NCI-H1694 (cell line): Measurements from ENCODE around the gene B4GALT5.
"Not testable (repeated sequence)": the region's sequence is repeated elsewhere in the genome, so short reads cannot be mapped to it uniquely, and the experiment has no call there.

Experiments
- DNase-seq: peaks from one replicate; lab custom pipeline; 2025; lab: John Stamatoyannopoulos, UW

Gene B4GALT5

DNA sequence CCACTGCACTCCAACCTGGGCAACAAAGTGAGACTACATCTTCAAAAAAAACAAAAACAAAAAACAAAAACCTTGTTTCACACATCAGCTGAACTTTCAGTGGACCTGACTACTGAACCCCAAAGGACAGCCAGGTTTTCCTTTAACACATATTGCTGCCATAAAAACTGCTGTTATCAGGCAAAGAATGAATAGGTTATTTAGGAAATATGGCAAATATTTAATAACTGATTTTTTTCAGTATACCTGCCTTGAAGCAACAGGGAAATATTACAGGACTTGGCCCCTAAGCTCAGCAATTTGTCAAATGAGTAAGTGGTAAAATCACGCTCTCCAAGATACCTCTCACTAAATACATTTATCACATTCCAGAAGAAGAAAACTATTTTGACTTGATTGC is 34.0 kb downstream of the B4GALT5 start:
- DNase-seq, result no peak

DNA sequence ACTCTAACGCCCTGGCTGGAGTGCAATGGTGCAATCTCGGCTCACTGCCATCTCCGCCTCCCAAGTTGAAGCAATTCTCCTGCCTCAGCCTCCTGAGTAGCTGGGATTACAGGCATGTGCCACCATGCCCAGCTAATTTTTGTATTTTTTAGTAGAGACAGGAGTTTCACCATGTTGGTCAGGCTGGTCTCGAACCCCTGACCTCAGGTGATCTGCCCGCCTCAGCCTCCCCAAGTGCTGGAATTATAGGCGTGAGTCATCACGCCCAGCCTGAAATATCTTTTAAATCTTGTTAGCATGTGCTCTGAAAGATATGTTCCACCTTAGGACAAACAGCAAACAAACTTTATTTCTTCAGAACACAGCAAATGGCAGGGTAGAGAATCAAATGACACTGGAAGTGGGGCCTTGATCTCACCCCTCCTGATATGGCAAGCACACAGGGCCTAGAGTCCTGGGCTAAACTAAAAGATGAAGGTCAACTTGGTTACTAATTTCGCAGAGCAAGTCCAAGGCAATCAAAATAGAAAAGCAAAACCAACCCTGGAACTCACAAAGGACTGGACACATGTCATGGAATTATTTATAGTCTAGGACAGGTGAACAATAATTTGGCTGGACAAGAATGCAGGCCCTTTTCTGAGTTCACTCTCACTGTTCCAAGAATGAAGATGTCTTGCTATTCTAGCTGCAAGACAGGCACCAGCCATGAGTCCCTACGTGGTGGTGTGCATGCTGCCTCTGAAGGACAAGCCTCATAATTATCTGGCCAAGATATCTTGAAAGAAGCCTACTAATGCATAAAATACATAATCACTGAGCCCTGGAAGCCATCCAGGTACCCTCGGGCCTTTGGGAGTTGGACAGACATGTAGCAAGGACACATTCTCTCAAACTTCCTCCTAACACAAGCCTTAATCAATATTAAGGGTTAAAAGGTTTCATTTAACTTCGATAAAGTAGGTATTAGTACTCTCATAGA is 35.6 kb downstream of the B4GALT5 start:
- no peak for DNase-seq

DNA sequence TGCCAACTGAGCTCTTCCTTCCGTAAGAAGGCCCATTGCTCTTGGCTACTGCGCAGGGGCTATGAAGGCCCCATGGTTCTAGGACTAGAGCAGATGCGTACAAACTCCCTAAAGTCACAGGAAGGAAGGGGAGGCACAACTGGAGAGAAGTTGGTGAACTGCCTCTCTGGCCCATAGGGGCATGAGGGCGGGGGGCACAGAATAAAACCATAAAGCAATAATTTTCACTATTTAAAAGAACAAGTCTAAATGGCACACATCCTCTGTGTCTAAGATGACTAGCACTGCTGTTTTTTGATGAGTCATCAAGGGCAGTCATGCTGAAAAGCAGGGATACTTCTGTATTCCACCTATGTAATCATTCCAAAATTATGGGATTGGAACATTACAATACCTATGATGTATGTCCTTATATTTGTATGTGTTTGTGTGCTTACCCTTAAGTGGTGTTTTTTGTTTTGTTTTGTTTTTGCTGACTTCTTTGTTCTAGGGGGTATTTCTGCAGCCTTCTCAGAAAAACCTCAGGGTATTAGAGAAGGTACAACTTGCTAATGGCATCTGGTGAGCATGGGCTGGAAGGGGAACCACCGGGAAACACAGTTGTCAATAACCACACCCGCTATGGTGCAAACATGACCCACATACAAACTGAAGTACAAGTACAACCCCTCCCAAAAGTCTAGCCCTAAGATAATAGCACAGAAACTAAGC is 36.9 kb downstream of the B4GALT5 start:
- no peak for DNase-seq

DNA sequence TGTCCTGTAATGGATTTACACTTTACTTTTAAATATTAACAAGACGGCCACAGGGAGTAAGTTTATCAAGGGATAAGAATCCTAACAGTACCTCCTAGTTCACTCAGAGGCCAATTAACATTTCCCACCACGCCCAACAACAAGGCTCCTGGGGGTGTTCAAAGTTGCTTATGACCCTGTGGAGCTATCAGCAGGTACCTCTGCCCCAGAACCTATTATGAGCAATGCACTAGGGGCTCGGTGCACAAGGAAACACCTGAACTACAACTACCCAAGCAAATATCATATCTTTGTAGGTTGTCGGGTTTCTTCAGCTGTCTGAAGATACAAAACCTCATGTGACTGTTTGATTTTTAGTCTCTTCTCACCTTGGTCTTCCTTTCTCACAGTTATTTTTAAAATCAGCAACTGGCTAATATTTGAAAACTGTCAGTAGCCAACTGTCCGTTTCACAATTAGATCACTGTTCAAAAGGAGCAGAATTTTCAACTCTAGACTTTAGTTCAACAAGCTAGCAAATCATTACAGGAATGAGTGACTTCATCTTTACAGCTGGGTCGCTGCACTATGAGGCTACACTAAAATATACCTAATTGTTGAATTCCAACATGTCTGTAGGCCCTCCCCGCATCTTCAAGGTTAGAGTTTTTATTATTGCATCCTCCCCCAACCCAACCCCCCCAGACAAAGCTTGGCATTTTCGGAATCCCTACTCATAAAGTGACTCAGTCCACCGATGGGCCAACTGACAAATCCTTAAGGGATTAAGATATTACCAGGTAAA is 38.1 kb downstream of the B4GALT5 start:
- DNase-seq, result no peak

DNA sequence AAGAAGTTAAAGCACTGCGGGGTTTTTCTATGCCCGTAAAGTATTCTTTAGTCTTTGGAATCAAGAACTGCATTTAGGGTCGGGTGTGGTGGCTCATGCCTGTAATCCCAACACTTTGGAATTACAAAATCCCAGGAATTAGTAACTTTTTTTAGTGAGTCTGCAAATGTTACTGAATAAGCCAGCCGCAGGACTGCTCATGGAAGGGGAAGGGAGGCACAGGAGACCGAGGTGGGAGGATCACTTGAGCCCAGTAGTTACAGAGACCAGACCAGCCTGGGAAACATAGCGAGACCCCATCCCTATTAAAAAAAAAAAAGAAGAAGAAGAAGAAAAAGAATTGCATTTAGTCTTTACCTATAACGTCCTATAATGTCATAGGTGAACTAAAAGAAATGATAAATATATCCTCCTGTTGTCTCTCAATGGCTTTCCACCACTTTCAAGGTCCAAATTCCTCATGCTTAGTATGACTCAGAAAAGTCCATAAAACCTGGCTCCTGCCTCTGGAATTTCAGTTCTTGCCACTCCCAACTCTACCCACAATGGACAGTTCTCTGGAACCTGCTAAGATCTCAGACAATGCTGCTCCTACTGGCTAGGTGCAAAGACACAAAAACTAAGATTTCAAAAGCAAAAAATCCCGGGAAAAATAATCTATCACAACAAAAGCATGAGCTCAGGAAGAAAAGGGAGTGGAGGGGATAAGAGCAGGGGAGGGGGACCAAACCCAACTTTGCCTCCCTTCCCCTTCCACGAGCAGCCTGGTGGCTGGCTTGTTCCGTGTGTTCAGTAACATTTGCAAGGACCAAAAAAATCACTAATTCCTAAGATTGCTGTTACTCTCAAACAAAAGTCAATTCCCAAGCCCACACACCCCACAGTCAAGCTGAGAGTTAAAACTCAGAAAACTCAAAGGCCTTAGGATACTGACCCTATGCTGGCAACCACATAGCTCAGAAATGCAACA is 39.0 kb downstream of the B4GALT5 start:
- DNase-seq, result no peak

DNA sequence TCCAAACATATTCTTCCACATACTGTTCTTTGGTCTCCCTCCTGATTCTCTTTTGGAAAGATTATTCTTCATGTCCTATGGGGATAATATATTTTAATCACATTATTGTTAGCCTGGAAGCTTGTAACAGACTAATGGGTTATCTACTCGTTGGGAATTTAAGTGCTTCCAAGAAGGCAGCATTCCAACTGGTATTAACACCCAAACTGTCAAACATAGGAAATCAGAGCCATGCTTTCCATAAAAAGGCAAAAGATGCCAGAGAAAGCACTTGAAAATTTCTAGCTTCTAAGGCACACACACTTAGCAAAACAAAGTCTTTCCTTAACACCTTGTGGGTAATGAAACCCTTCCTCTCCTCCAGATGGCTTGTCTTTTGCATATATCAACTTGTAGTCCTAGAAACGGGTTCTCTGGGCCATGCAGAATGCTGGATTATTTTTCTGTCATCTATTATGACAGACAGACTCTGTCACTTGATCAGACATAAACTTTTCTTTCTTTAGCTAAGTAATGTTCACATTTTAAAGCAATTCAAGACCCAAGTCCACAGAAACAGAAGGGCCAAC is 41.5 kb downstream of the B4GALT5 start:
- no peak for DNase-seq

DNA sequence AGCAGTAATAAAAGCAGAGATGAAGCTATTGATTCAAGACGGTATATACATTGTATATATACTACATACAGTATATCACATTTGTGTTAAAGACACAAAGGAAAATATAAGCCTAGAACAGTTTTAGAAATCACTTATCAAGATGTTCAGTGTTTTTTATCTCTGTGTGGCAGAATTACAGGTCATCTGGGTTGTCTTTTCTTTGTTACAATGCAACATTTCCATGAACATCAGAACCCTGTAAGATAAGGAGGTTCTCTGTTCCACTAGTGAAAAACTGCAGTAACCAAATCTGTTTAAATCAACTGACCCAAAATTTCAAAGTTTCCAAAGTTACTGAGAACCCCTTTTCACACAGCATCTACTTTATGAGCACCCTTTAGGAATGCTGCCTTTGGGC is 42.2 kb downstream of the B4GALT5 start:
- no peak for DNase-seq

DNA sequence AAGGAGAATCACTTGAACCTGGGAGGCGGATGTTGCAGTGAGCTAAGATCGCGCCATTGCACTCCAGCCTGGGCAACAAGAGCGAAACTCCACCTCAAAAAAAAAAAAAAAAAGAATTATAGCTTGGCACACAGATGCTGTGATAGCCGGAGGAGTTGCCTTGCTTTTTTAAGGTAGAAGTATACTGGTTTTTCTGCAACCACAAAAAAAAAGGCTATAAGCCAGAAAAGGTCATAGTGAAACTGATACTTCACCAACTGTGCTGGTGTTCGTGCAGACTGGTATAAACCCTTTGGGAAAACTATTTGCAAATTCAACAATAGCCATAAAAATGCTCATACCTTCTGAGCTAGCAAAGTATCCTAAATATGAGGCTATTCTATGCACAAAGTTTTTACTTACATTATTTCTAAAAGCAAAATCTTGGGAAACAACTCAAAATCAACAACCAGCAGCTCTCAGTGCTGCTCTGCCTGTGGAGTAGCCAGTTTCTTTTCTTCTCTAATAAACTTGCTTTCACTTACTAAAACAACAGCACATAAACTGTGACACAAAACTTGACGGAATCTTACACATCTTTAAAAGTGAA is 44.0 kb downstream of the B4GALT5 start:
- DNase-seq, result no peak

DNA sequence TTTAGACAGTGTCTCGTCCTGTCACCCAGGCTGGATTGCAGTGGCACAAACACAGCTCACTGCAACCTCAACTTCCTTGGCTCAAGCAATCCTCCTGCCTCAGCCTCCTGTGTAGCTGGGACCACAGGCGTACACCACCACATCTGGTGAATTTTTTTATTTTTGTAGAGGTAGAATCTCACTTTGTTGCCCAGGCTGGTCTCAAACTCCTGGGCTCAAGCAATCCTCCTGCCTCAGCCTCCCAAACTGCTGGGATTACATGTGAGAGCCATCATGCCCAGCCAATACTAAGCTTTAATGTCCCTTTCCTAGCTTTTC is 44.8 kb downstream of the B4GALT5 start:
- DNase-seq, result not testable (repeated sequence)

DNA sequence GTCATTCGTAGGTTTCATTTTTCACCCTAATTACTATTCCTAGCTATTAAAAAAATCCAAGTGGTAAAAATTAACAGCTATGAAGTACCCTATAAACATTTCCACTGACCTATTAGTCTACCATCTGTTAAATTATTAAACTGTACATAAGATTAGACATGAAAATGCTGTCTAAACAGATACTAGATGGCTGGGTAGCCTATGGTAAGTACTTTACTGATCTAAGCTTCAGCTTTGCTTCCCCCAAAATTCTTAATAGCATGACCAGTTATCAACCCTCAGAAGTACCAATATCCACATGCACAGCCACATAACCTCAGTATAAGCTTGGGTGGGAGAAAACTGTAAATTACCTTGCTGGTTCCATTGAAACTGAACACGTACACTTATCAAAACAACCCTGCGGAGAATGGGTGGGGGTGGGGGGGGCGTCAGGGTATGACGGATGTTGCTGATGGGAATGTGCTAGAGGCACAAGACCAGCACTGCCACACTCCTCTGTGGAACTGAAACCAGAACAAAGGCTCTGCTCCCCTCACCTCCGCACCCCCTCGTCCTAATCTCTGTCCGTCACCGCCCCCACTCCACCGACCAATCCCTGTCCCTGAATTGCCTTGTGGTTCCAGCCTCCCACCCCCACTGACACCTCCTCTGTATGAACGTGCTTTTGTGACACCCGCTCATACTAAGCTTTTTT is 45.3 kb downstream of the B4GALT5 start:
- DNase-seq, result no peak

DNA sequence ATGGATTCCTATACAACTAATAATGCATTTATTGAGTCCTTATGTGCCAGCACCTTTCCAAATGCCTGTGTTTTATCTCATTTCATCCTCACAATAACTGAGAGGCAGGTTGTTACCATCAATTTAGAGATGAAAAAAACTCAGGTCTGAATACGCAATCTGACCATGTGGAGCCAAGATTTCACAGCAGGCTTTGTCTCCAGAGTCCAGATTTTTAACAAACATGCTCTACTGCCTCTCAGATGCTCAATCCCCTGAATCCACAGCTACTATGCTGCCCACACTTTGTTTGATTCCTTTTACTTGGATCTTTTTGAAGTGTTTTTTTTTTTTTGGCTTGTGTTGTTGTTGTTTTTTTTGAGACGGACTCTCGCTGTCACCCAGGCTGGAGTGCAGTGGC is 46.8 kb downstream of the B4GALT5 start:
- no peak for DNase-seq

DNA sequence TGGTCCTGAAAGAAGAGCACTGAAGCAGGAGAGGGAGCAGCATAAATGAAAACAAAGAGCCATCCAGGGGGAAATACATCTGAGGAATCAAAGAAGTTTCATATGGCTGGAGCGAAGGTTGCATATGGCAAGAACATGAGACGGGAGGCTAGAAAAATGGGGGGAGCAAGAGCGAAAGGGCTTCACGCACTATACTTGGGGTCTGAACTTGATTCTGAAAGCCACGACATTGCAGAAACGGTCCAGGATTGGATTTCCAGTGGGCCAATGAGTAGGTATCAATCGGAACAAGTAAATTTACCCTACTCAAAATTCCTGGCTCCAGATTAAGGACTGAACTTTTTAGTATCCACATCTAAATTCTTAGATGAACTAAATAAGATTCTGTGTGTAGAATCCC is 47.9 kb downstream of the B4GALT5 start:
- no peak for DNase-seq

DNA sequence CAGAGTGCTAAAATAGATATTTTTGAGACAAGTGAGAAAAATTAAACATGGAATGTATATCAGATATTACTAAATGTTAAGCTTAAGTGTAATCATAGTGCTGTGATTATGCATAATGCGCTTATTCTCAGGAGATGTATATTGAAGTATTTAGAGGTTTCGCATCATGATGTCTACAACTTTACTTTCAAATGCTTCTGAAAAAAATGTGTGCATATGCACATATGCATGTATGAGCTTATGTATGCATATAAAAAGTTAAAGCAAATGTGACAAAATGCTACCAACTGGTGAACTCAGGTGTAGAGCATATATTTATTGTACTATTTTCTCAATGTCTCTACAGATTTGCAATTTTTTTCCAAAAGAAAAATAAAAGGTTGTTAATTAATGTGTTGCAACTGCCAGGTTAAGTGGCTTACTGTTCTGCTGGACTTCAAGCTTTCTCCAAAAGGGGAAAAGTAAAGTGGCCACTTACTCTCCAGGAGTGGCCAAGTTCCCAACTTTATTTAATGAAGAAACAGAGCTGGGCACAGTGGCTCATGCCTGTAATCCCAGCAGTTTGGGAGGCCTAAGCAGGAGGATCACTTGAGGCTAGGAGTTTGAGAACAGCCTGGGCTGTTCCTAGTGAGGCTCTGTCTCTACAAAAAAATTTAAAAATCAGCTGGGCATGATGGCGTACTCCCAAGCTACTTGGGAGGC is 48.9 kb downstream of the B4GALT5 start:
- DNase-seq, result no peak

DNA sequence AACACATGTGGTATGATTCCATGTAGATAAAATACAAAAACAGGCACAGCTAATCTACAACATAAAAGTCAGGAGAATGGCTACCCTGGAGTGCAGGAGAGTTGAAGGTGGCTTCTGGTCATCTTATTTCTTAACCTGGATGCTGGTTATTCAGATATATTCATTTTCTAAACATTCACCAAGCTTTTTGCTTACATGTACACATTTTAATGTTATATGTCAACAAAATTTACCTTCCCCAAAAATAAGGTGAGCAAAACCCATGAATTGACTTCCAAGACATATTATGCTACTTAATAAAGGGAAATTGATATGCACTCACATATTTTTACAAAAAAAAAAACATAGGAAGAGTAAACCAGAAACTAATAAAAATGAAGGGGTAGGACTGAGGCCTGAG is 50.6 kb downstream of the B4GALT5 start:
- no peak for DNase-seq

DNA sequence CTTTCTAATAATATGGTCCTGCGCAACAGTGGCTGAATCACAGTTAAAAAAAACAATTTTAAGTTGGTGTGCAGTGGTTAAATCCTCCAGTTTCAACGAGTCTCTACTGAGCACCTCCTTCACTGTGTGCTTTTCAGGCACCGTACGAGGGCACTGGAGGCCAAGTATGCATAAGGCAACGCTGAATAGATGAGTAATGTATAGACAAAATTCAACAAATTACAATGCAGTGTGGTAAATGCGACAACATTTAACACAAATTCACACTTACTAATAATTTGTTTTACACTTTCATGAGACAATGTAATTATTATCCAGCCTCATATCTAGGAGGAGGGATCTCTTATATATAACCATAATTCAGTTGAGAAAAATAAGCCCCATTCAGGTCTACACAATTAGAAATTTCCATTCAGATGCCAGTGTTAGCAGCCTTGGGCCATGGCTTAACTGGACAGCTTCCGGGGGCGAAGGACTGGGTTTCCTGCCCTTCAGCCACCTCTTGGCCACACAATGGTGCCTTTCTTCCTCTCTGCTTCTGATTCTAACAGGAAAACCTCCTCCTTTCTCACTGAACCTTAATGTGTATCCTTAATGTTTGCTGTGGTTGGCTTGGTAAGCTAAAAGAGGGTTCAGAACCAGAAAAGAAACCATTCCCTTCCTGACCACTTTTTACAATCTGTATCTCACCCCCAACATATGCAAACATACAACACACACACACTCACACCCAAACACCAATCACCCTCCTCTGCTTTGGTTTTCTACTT is 51.9 kb downstream of the B4GALT5 start:
- DNase-seq, result no peak

DNA sequence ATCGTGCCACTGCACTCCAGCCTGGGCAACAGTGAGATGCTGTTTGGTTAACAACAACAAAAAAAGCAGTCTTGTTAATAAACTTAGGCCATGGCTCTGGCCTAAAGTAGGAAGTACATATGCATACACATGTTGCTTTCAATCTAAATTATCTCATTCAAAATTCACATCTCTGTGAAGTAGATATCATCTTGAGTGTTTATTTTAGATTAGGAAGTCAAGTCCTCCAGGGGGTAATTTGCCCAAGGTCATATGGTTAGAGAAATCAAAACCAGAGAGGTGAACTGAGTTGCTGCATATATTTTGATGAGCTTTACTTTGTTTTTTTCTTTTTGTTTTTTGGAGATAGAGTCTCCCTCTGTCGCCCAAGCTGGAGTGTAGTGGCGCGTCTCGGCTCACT is 52.8 kb downstream of the B4GALT5 start:
- DNase-seq, result no peak

DNA sequence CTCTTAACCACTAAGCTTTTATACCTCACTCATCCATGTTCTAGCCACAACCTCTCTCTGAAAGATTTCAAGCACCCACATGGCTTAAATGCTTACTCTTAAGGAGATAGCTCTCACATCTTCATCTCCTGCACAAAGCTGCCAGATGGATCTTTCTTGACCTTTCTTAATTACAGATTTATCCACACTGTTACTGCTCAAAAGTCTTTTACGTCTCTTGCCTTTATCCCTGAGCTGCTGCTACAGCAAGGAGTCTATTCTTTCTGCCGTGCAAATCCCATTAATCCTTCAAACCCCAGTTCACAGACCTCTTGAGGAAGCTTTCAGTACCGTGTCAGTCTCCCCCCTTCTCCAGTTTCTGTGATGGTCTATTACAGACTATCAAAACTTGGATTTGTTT is 54.6 kb downstream of the B4GALT5 start:
- DNase-seq, result no peak

DNA sequence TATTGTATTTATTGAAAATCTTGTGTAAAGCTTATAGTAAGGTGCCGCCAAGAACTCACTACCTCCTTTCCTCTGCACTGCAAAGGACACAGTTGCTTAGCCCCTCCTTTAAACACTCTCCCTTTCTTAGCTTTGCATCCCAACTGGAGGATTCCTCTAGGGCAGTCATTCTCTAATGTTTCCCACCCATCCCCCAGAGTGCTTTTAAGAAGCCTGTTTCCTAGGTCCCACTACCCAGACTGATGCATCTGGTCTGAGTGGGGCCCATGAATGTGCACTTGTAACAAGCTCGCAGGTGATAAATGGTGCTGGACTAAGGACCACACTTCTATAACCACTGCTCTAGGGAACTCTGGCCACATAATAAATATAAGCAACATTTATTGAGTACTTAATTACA is 55.2 kb downstream of the B4GALT5 start:
- DNase-seq, result no peak
